CD4-positive, alpha-beta T cell (primary cell): Measurements from ENCODE around the gene RAD18. TPM values are rescaled to one million over a fixed set of nuclear protein-coding genes. Genes with fewer than 3 reads are reported as not detected.

Experiments
- ATAC-seq: fragments of 200-7000 bp; cut with Tn5 transposase; one replicate; pipeline ENCODE4 v1.10.0; 2022; ENCODE audit warnings: mild to moderate bottlenecking; ENCODE audit not compliant: poor library complexity
- CTCF ChIA-PET: fragments of 350-600 bp; sonication (Branson Sonifier 250); formaldehyde crosslinking; loops from one replicate; lab custom pipeline; 2021; ENCODE audit warnings: antibody characterized with exemption, inconsistent platforms; lab: Charles Lee
- POLR2A ChIA-PET: fragments of 350-600 bp; sonication (Branson Sonifier 250); formaldehyde crosslinking; loops from one replicate; lab custom pipeline; 2021; ENCODE audit warnings: antibody characterized with exemption, inconsistent platforms; lab: Charles Lee
- DNase-seq, 14 experiments: peaks; one replicate each; pipeline ENCODE4 v3.0.0-alpha.2; 2013 to 2020; ENCODE audit warnings: mixed read lengths in 2 of 14
- H3K27ac ChIP-seq, 2 donors: one replicate each; pipeline versions ENCODE4 v1.5.1 to v1.7.0; 2013; ENCODE audit warnings: low read length in 2 of 2, low read depth in 1 of 2, mild to moderate bottlenecking in 1 of 2
- H3K27me3 ChIP-seq, 2 experiments: 1 replicate in 1 of 2; 2 replicates in 1 of 2; pipeline versions ENCODE4 v1.6.1 to v1.7.0; 2013; ENCODE audit warnings: low read length in 2 of 2, control low read depth in 1 of 2, mild to moderate bottlenecking in 1 of 2, moderate library complexity in 1 of 2; ENCODE audit not compliant: insufficient read depth in 2 of 2, control insufficient read depth in 1 of 2
- H3K36me3 ChIP-seq: one replicate; pipeline ENCODE4 v1.6.1; 2013; ENCODE audit warnings: low read length, control low read depth; ENCODE audit not compliant: insufficient read depth
- H3K4me1 ChIP-seq: one replicate; pipeline ENCODE4 v1.6.1; 2013; ENCODE audit warnings: low read length, control low read depth; ENCODE audit not compliant: insufficient read depth
- H3K4me3 ChIP-seq: one replicate; pipeline ENCODE4 v1.5.1; 2013; ENCODE audit warnings: mild to moderate bottlenecking, low read length, moderate library complexity
- H3K9me3 ChIP-seq, 2 experiments: 1 replicate in 1 of 2; 2 replicates in 1 of 2; pipeline versions ENCODE4 v1.6.1 to v1.7.0; 2013; ENCODE audit warnings: low read length in 2 of 2, mild to moderate bottlenecking in 2 of 2, control low read depth in 1 of 2, moderate library complexity in 1 of 2; ENCODE audit not compliant: control insufficient read depth in 1 of 2, insufficient read depth in 1 of 2
- H3K27ac Mint-ChIP-seq: one replicate; pipeline ENCODE4 v1.8.0; 2020; ENCODE audit warnings: mixed read lengths
- H3K27me3 Mint-ChIP-seq: one replicate; pipeline ENCODE4 v1.8.0; 2021; ENCODE audit warnings: mixed read lengths
- H3K36me3 Mint-ChIP-seq: one replicate; pipeline ENCODE4 v1.8.0; 2021; ENCODE audit warnings: low read depth, mixed read lengths
- H3K4me1 Mint-ChIP-seq: one replicate; pipeline ENCODE4 v1.8.0; 2021; ENCODE audit warnings: low read depth, mixed read lengths
- H3K4me3 Mint-ChIP-seq: one replicate; pipeline ENCODE4 v1.8.0; 2020; ENCODE audit warnings: mild to moderate bottlenecking, mixed read lengths
- H3K9me3 Mint-ChIP-seq: one replicate; pipeline ENCODE4 v1.8.0; 2020; ENCODE audit warnings: mixed read lengths
- intact Hi-C, 2 experiments: fragments of 100-400 bp; cut with DNase I in 1 of 2; cut with micrococcal nuclease in 1 of 2; formaldehyde crosslinking; loops; one replicate each; pipeline versions ENCODE4 v1.15.1 to v1.9.0; 2023 to 2025; cut with DNase I, micrococcal nuclease
- total RNA-seq, 174 experiments: library from RNA in 2 of 174; stranded (reverse) in 2 of 174; gene quantifications; one replicate each; pipeline ENCODE4 v1.2.3 and lab custom pipeline; 2021 to 2026
- TF ChIP-seq, protein P1 (sequence below): fragments of 200-600 bp; IDR thresholded peaks from one replicate; pipeline ENCODE4 v1.8.0; 2022; ENCODE audit warnings: antibody characterized with exemption, mild to moderate bottlenecking

Gene RAD18
- total RNA-seq, 2 experiments from 2014 or later: 9.6 to 10.0 TPM

- Histone ChIP-seq H3K9me3 (no peaks in the 10 kb centered on the region), H3K36me3 (no peaks in the 10 kb centered on the region), H3K27me3 (no peaks in the 10 kb centered on the region), H3K27ac (no peak overlapping the region), H3K4me1 (no peaks in the 10 kb centered on the region), H3K4me3 (no peak overlapping the region)
- Mint-ChIP-seq H3K36me3 (no peaks in the 10 kb centered on the region), H3K27me3 (no peaks in the 10 kb centered on the region), H3K9me3 (no peaks in the 10 kb centered on the region), H3K4me1 (no peaks in the 10 kb centered on the region), H3K4me3 (no peak overlapping the region), H3K27ac (no peak overlapping the region)
- intact Hi-C loops: no loop called here
- TF ChIP-seq, protein P1, sequence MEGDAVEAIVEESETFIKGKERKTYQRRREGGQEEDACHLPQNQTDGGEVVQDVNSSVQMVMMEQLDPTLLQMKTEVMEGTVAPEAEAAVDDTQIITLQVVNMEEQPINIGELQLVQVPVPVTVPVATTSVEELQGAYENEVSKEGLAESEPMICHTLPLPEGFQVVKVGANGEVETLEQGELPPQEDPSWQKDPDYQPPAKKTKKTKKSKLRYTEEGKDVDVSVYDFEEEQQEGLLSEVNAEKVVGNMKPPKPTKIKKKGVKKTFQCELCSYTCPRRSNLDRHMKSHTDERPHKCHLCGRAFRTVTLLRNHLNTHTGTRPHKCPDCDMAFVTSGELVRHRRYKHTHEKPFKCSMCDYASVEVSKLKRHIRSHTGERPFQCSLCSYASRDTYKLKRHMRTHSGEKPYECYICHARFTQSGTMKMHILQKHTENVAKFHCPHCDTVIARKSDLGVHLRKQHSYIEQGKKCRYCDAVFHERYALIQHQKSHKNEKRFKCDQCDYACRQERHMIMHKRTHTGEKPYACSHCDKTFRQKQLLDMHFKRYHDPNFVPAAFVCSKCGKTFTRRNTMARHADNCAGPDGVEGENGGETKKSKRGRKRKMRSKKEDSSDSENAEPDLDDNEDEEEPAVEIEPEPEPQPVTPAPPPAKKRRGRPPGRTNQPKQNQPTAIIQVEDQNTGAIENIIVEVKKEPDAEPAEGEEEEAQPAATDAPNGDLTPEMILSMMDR: no peak
- ATAC-seq: no peak
- CTCF ChIA-PET: no interaction called here
- POLR2A ChIA-PET: no interaction called here
- no peak for DNase-seq
Measured at GRCh38 chr3:8840556-8840955, 122.7 kb downstream of the RAD18 start.

- H3K27me3 Mint-ChIP-seq: no peaks in the 10 kb centered on the region
- intact Hi-C loops: no loop called here
- POLR2A ChIA-PET: no interaction called here
- ATAC-seq (no peak), DNase-seq (no peak)
- H3K36me3 ChIP-seq: no peaks in the 10 kb centered on the region
- CTCF ChIA-PET: no interaction called here
- no peaks in the 10 kb centered on the region for H3K27me3 ChIP-seq
- TF ChIP-seq, protein P1: no peak
- H3K9me3 Mint-ChIP-seq: no peaks in the 10 kb centered on the region
- no peak overlapping the region for H3K27ac ChIP-seq
- no peaks in the 10 kb centered on the region for H3K4me1 ChIP-seq
- H3K4me1 Mint-ChIP-seq: no peaks in the 10 kb centered on the region
- no peaks in the 10 kb centered on the region for H3K36me3 Mint-ChIP-seq
- no peaks in the 10 kb centered on the region for H3K9me3 ChIP-seq
- H3K4me3 ChIP-seq: no peak overlapping the region
- no peak overlapping the region for H3K27ac Mint-ChIP-seq
- H3K4me3 Mint-ChIP-seq: no peak overlapping the region
Measured at GRCh38 chr3:8839607-8840325, 123.5 kb downstream of the RAD18 start.

DNA sequence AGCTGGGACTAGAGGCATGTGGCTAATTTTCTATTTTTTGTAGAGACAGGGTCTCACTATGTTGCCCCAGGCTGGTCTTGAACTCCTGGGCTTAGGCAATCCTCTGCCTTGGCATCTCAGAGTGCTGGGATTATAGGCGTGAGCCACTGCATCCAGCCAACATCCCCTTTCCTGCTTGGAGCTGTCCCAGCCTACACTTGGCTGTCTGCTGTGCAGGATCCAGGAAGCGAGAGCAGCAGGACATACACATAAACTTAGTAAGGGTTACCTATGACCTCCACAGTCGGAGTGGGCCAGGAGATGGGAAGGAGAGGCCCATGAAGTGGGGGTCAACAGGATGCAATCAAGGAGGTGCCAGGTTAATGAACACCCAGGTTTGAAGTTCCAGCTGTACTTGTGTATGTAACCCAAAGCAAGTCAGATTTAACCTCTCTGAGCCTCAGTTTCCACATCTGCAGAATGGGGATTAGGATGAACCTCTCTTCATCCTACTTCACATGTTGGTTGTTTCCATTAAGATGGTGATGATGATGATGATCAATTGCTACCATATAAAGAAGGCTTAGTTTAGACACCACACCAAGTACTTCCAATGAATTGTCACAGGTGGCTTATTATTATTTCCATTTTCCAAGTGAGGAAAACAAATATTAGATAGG lies 124.4 kb downstream of the RAD18 start:
- TF ChIP-seq, protein P1: no peak
- CTCF ChIA-PET: no interaction called here
- Histone ChIP-seq H3K36me3 (no peaks in the 10 kb centered on the region), H3K9me3 (no peaks in the 10 kb centered on the region), H3K4me1 (no peaks in the 10 kb centered on the region), H3K27me3 (no peaks in the 10 kb centered on the region), H3K4me3 (no peak overlapping the region), H3K27ac (no peak overlapping the region)
- no peak overlapping the region for H3K4me3 Mint-ChIP-seq
- no peak overlapping the region for H3K27ac Mint-ChIP-seq
- no peaks in the 10 kb centered on the region for H3K4me1 Mint-ChIP-seq
- POLR2A ChIA-PET: no interaction called here
- DNase-seq (no peak), ATAC-seq (no peak)
- H3K36me3 Mint-ChIP-seq: no peaks in the 10 kb centered on the region
- intact Hi-C loops: no loop called here
- no peaks in the 10 kb centered on the region for H3K27me3 Mint-ChIP-seq
- no peaks in the 10 kb centered on the region for H3K9me3 Mint-ChIP-seq
